Chondrocyte (in vitro differentiated cells): ENCODE results near the gene PRR27. TPM values are rescaled to one million over a fixed set of nuclear protein-coding genes. Genes with fewer than 3 reads are reported as not detected.

Source experiments
- DNase-seq: peaks from one replicate; pipeline ENCODE4 v3.0.0; 2021; ENCODE audit warnings: mixed read lengths, low spot score
- H3K27ac Mint-ChIP-seq: one replicate; pipeline ENCODE4 v1.8.0; 2021; ENCODE audit warnings: mild to moderate bottlenecking, moderate library complexity, mixed read lengths; ENCODE audit not compliant: unreplicated experiment
- H3K27me3 Mint-ChIP-seq: 2 replicates; pipeline ENCODE4 v1.8.0; 2021; ENCODE audit warnings: low read depth, mixed read lengths
- H3K36me3 Mint-ChIP-seq: 2 replicates; pipeline ENCODE4 v1.8.0; 2021; ENCODE audit warnings: low read depth, mixed read lengths
- H3K4me1 Mint-ChIP-seq: 2 replicates; pipeline ENCODE4 v1.8.0; 2021; ENCODE audit warnings: low read depth, mild to moderate bottlenecking, mixed read lengths
- H3K4me3 Mint-ChIP-seq: one replicate; pipeline ENCODE4 v1.8.0; 2021; ENCODE audit warnings: mild to moderate bottlenecking, moderate library complexity, mixed read lengths; ENCODE audit not compliant: unreplicated experiment
- H3K9me3 Mint-ChIP-seq: 2 replicates; pipeline ENCODE4 v1.8.0; 2021; ENCODE audit warnings: low read depth, mixed read lengths
- CTCF ChIP-seq: fragments of 200-600 bp; sonication (generic); IDR thresholded peaks from 2 replicates; pipeline ENCODE4 v1.5.0; 2021; ENCODE audit warnings: antibody characterized with exemption, mild to moderate bottlenecking, moderate library complexity
- long read RNA-seq: library from polyadenylated mRNA; stranded (forward); transcript quantifications from one replicate; pipeline ENCODE4 v2.0.0, GENCODE V29; 2021
- total RNA-seq: library from RNA; stranded (reverse); gene quantifications from 3 replicates; pipeline ENCODE4 v1.2.1, GENCODE V29; 2021

The PRR27 gene
- total RNA-seq, result not detected in 3 replicates
- long read RNA-seq, result 0 reads

- Mint-ChIP-seq H3K9me3 (no peaks in the 10 kb centered on the region), H3K4me1 (no peaks in the 10 kb centered on the region), H3K27me3 (peaks cover 2% of the 10 kb centered on the region), H3K36me3 (no peaks in the 10 kb centered on the region), H3K27ac (no peak within 1 kb of the TSS), H3K4me3 (no peak within 1 kb of the TSS)
- no peak for TF ChIP-seq CTCF
- DNase-seq, result no peak
Measured at GRCh38 chr4:70153937-70154336, at the start of gene PRR27. Gene PRR27 (plus strand): TSS chr4:70154237. CDS start chr4:70154376, 139 bp downstream.

- no peaks in the 10 kb centered on the region for H3K4me1 Mint-ChIP-seq
- no peak overlapping the region for H3K27ac Mint-ChIP-seq
- no peak for TF ChIP-seq CTCF
- H3K27me3 Mint-ChIP-seq, result peaks cover 10% of the 10 kb centered on the region
- DNase-seq, result no peak
- H3K36me3 Mint-ChIP-seq, result no peaks in the 10 kb centered on the region
- H3K9me3 Mint-ChIP-seq, result no peaks in the 10 kb centered on the region
- H3K4me3 Mint-ChIP-seq, result no peak overlapping the region
Measured at GRCh38 chr4:70110917-70111316, 43.1 kb upstream of the PRR27 start.

GRCh38 chr4:70113656-70114055, 40.4 kb upstream of the PRR27 start:
- H3K4me3 Mint-ChIP-seq, result no peak overlapping the region
- H3K4me1 Mint-ChIP-seq, result no peaks in the 10 kb centered on the region
- H3K27me3 Mint-ChIP-seq, result peaks cover 13% of the 10 kb centered on the region
- DNase-seq, result no peak
- H3K36me3 Mint-ChIP-seq, result no peaks in the 10 kb centered on the region
- TF ChIP-seq CTCF, result no peak
- no peak overlapping the region for H3K27ac Mint-ChIP-seq
- H3K9me3 Mint-ChIP-seq, result no peaks in the 10 kb centered on the region

GRCh38 chr4:70114096-70114495, 39.9 kb upstream of the PRR27 start:
- Mint-ChIP-seq H3K9me3 (no peaks in the 10 kb centered on the region), H3K4me1 (no peaks in the 10 kb centered on the region)
- no peak for DNase-seq

GRCh38 chr4:70120323-70120722, 33.7 kb upstream of the PRR27 start:
- no peak overlapping the region for H3K4me3 Mint-ChIP-seq
- H3K9me3 Mint-ChIP-seq, result peaks cover 11% of the 10 kb centered on the region
- H3K27ac Mint-ChIP-seq, result no peak overlapping the region
- no peaks in the 10 kb centered on the region for H3K4me1 Mint-ChIP-seq
- peaks cover 1% of the 10 kb centered on the region for H3K36me3 Mint-ChIP-seq
- H3K27me3 Mint-ChIP-seq, result peaks cover 7% of the 10 kb centered on the region
- DNase-seq, result no peak
- no peak for TF ChIP-seq CTCF

More at GRCh38 chr4:70114096-70114495, 39.9 kb upstream of the PRR27 start:
- Mint-ChIP-seq H3K36me3 (no peaks in the 10 kb centered on the region), H3K27me3 (peaks cover 10% of the 10 kb centered on the region), H3K4me3 (no peak overlapping the region), H3K27ac (no peak overlapping the region)
- TF ChIP-seq CTCF, result no peak
